Lung (tissue), 12 donors: ENCODE results near the gene KCNQ2. TPM values are rescaled to one million over a fixed set of nuclear protein-coding genes. Genes with fewer than 3 reads are reported as not detected.

Source experiments
- ATAC-seq: fragments of 200-7000 bp; cut with Tn5 transposase; one replicate; pipeline ENCODE4 v1.9.1; 2020; ENCODE audit warnings: moderate number of reproducible peaks; ENCODE audit not compliant: insufficient read depth, low FRiP score
- DNase-seq, 3 donors: peaks; one replicate each; pipeline ENCODE4 v3.0.0-alpha.2; 2013 to 2017
- H3K27ac ChIP-seq, 2 donors: one replicate each; pipeline ENCODE4 v1.5.1; 2013; ENCODE audit warnings: mild to moderate bottlenecking in 2 of 2, moderate library complexity in 2 of 2, control low read depth in 1 of 2, inconsistent platforms in 1 of 2, low read depth in 1 of 2, low read length in 1 of 2
- H3K27me3 ChIP-seq, 3 donors: one replicate each; pipeline ENCODE4 v1.5.1; 2013; ENCODE audit warnings: low read length in 2 of 3; ENCODE audit not compliant: control insufficient read depth in 3 of 3, insufficient read depth in 3 of 3
- H3K36me3 ChIP-seq, 4 donors: one replicate each; pipeline ENCODE4 v1.5.1; 2013; ENCODE audit warnings: low read length in 4 of 4, mild to moderate bottlenecking in 1 of 4, moderate library complexity in 1 of 4; ENCODE audit not compliant: control insufficient read depth in 4 of 4, insufficient read depth in 4 of 4
- H3K4me1 ChIP-seq, 5 donors: one replicate each; pipeline ENCODE4 v1.5.1; 2013; ENCODE audit warnings: low read length in 5 of 5, mild to moderate bottlenecking in 2 of 5, moderate library complexity in 1 of 5; ENCODE audit not compliant: control insufficient read depth in 5 of 5, insufficient read depth in 5 of 5
- H3K4me3 ChIP-seq: one replicate; pipeline ENCODE4 v1.5.1; 2013; ENCODE audit warnings: mild to moderate bottlenecking, control low read depth, moderate library complexity
- H3K9ac ChIP-seq, 2 donors: one replicate each; pipeline ENCODE4 v1.5.1; 2013; ENCODE audit warnings: low read length in 2 of 2, control low read depth in 1 of 2; ENCODE audit not compliant: insufficient read depth in 1 of 2
- H3K9me3 ChIP-seq, 4 donors: one replicate each; pipeline ENCODE4 v1.5.1; 2013; ENCODE audit warnings: low read length in 3 of 4, mild to moderate bottlenecking in 1 of 4, moderate library complexity in 1 of 4; ENCODE audit not compliant: control insufficient read depth in 4 of 4, insufficient read depth in 3 of 4
- WGBS, 2 donors: extraction: QIAGEN DNeasy Blood & Tissue Kit; methylation state at CpG; one replicate each; pipeline ENCODE4 v1.1.7; 2013; 5-methylcytosine and 5-hydroxymethylcytosine counted together
- polyA plus RNA-seq, 2 donors: library from polyadenylated mRNA; stranded (reverse); fragments of 200-250 nt; gene quantifications; one replicate each; pipeline ENCODE4 v1.2.1, GENCODE V29; 2013
- total RNA-seq, 2 donors: library from RNA; depleted of rRNA in 1 of 2; stranded (reverse); fragments of >200 nt in 1 of 2; gene quantifications; one replicate each; pipeline ENCODE4 v1.2.1, GENCODE V29; 2014 to 2021
- TF ChIP-seq, protein P1 (sequence below): IDR thresholded peaks from 2 replicates; pipeline ENCODE4 v1.5.1; 2012; ENCODE audit warnings: mild to moderate bottlenecking; ENCODE audit errors: control extremely low read depth, extremely low read depth
- donor health status: control.
- donor health status: control.
- donor health status: Bipolar disorder and iron deficiency.
- donor health status: healthy.
- donor health status: DM: yes; HTN: yes; CAD: no.

The KCNQ2 gene
- total and polyA plus RNA-seq, 4 donors: 0.18 to 6.8 (median 0.28) TPM; not detected in 1

- TF ChIP-seq, protein P1, sequence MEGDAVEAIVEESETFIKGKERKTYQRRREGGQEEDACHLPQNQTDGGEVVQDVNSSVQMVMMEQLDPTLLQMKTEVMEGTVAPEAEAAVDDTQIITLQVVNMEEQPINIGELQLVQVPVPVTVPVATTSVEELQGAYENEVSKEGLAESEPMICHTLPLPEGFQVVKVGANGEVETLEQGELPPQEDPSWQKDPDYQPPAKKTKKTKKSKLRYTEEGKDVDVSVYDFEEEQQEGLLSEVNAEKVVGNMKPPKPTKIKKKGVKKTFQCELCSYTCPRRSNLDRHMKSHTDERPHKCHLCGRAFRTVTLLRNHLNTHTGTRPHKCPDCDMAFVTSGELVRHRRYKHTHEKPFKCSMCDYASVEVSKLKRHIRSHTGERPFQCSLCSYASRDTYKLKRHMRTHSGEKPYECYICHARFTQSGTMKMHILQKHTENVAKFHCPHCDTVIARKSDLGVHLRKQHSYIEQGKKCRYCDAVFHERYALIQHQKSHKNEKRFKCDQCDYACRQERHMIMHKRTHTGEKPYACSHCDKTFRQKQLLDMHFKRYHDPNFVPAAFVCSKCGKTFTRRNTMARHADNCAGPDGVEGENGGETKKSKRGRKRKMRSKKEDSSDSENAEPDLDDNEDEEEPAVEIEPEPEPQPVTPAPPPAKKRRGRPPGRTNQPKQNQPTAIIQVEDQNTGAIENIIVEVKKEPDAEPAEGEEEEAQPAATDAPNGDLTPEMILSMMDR: no peak
- ATAC-seq: no peak
- peaks cover 0 to 8% (median 0%) of the 10 kb centered on the region in 3 donors for H3K27me3 ChIP-seq
- H3K9me3 ChIP-seq: peaks cover 0 to 4% (median 0%) of the 10 kb centered on the region in 4 donors
- H3K27ac ChIP-seq: no peak overlapping the region
- H3K36me3 ChIP-seq: no peaks in the 10 kb centered on the region
- no peak overlapping the region for H3K9ac ChIP-seq
- WGBS, 2 donors: 62 to 70% methylated on average over 27 of the region's 27 CpGs
- no peak for DNase-seq
- no peak overlapping the region for H3K4me3 ChIP-seq
- H3K4me1 ChIP-seq: peaks cover 0 to 20% (median 2%) of the 10 kb centered on the region in 5 donors
These were observed 61.1 kb downstream of the KCNQ2 start for GRCh38 chr20:63411151-63411897.

- H3K4me1 ChIP-seq: peaks cover 0 to 13% (median 0%) of the 10 kb centered on the region in 5 donors
- peaks cover 0 to 8% (median 0%) of the 10 kb centered on the region in 3 donors for H3K27me3 ChIP-seq
- peaks cover 0 to 7% (median 0%) of the 10 kb centered on the region in 4 donors for H3K9me3 ChIP-seq
- no peak overlapping the region for H3K27ac ChIP-seq
- TF ChIP-seq, protein P1: no peak
- WGBS, 2 donors: 76 to 89% methylated on average over 20 to 21 of the region's 23 CpGs
- no peak overlapping the region for H3K9ac ChIP-seq
- no peak overlapping the region for H3K4me3 ChIP-seq
- DNase-seq (no peak), ATAC-seq (no peak)
- H3K36me3 ChIP-seq: no peaks in the 10 kb centered on the region
These were observed 62.5 kb downstream of the KCNQ2 start for GRCh38 chr20:63409834-63410435.

GRCh38 chr20:63409066-63409833, 63.2 kb downstream of the KCNQ2 start:
- peaks cover 0 to 7% (median 0%) of the 10 kb centered on the region in 4 donors for H3K9me3 ChIP-seq
- TF ChIP-seq, protein P1: no peak
- peaks cover 0 to 13% (median 0%) of the 10 kb centered on the region in 5 donors for H3K4me1 ChIP-seq
- peaks cover 0 to 8% (median 0%) of the 10 kb centered on the region in 3 donors for H3K27me3 ChIP-seq
- WGBS, 2 donors: 85 to 86% methylated on average over 21 of the region's 21 CpGs
- no peak overlapping the region for H3K9ac ChIP-seq
- H3K36me3 ChIP-seq: no peaks in the 10 kb centered on the region
- H3K27ac ChIP-seq: no peak overlapping the region
- DNase-seq: no peak
- ATAC-seq: no peak
- no peak overlapping the region for H3K4me3 ChIP-seq
